ENCODE data around the gene PTH1R. TPM values are rescaled to one million over a fixed set of nuclear protein-coding genes. Genes with fewer than 3 reads are reported as not detected.

Gene PTH1R
- total and polyA plus RNA-seq, 4 donors = 11.2 to 29.7 (median 19.9) TPM

DNA sequence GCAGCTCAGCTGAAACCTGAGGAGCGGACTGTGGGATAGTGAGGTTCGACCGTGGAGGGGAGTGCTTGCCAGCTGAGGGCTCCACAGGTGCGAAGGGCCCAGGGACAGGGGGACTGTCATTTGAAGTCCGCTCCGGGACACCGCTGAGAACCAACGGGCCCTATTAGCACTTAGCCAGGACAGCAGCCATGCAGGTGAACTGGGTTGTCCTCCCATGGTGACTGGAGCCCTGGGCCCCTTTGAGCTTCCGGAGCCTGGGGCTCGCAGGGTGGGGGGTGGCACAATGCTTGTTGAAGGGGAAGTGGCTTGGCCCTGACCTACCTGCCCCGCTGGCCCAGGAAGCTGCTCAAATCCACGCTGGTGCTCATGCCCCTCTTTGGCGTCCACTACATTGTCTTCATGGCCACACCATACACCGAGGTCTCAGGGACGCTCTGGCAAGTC lies 24.7 kb downstream of the PTH1R start:
- no peak for DNase-seq
- peaks cover 0 to 6% (median 0%) of the 10 kb centered on the region in 4 donors for H3K36me3 ChIP-seq (ENCODE audit: control insufficient read depth in 4 of 4, insufficient read depth in 4 of 4, low read length in 4 of 4)
- H3K27me3 ChIP-seq (ENCODE audit: control insufficient read depth in 3 of 3, insufficient read depth in 3 of 3, low read length in 2 of 3) = peaks cover 0 to 4% (median 0%) of the 10 kb centered on the region in 3 donors
- ATAC-seq (ENCODE audit: insufficient read depth, low FRiP score) = no peak
- H3K27ac ChIP-seq (ENCODE audit: low read depth in 1 of 2, low read length in 1 of 2) = no peak overlapping the region
- TF ChIP-seq, protein P1, sequence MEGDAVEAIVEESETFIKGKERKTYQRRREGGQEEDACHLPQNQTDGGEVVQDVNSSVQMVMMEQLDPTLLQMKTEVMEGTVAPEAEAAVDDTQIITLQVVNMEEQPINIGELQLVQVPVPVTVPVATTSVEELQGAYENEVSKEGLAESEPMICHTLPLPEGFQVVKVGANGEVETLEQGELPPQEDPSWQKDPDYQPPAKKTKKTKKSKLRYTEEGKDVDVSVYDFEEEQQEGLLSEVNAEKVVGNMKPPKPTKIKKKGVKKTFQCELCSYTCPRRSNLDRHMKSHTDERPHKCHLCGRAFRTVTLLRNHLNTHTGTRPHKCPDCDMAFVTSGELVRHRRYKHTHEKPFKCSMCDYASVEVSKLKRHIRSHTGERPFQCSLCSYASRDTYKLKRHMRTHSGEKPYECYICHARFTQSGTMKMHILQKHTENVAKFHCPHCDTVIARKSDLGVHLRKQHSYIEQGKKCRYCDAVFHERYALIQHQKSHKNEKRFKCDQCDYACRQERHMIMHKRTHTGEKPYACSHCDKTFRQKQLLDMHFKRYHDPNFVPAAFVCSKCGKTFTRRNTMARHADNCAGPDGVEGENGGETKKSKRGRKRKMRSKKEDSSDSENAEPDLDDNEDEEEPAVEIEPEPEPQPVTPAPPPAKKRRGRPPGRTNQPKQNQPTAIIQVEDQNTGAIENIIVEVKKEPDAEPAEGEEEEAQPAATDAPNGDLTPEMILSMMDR (IDR thresholded peaks at IDR 0.05; ENCODE audit: control extremely low read depth, extremely low read depth) = no peak
- WGBS, 2 donors = 90 to 92% methylated on average over 15 of the region's 15 CpGs
- H3K4me3 ChIP-seq = no peak overlapping the region
- H3K9ac ChIP-seq (ENCODE audit: insufficient read depth in 1 of 2, low read length in 2 of 2) = no peak overlapping the region
- H3K9me3 ChIP-seq (ENCODE audit: control insufficient read depth in 4 of 4, insufficient read depth in 3 of 4, low read length in 3 of 4) = no peaks in the 10 kb centered on the region
- peaks cover 0 to 16% (median 9%) of the 10 kb centered on the region in 5 donors for H3K4me1 ChIP-seq (ENCODE audit: control insufficient read depth in 5 of 5, insufficient read depth in 5 of 5, low read length in 5 of 5)

DNA sequence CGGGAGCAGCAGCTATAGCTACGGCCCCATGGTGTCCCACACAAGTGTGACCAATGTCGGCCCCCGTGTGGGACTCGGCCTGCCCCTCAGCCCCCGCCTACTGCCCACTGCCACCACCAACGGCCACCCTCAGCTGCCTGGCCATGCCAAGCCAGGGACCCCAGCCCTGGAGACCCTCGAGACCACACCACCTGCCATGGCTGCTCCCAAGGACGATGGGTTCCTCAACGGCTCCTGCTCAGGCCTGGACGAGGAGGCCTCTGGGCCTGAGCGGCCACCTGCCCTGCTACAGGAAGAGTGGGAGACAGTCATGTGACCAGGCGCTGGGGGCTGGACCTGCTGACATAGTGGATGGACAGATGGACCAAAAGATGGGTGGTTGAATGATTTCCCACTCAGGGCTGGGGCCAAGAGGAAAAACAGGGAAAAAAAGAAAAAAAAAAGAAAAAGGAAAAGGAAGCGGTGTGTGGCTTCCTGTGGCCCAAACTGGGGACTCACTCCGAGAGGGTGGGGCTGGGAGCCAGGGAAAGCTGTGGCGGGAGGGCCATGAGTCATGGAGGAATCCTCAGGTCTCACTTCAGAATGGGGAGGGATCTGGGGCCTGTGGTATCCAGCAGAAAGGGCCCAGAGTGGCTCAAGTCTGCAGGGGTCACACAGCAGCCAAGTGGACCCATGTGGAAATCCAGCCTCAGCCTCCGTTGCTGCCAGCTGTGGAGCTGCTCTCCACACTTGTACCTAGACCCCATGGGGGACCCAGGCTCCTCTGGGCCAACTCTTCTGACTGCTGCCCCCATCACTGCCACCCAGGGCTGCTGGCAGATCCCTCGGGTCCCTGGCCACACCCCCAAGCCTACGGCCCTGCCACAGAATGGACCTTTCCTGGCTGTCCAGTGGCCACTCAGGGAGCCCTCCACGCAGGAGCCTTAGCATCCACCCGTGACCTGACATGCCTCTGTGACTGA lies 26.1 kb downstream of the PTH1R start:
- H3K9me3 ChIP-seq (ENCODE audit: control insufficient read depth in 4 of 4, insufficient read depth in 3 of 4, low read length in 3 of 4) = no peaks in the 10 kb centered on the region
- no peak overlapping the region for H3K4me3 ChIP-seq
- no peak overlapping the region for H3K27ac ChIP-seq (ENCODE audit: low read depth in 1 of 2, low read length in 1 of 2)
- no peak overlapping the region for H3K9ac ChIP-seq (ENCODE audit: insufficient read depth in 1 of 2, low read length in 2 of 2)
- DNase-seq (no peak), ATAC-seq (ENCODE audit: insufficient read depth, low FRiP score) (no peak)
- peaks cover 0 to 21% (median 8%) of the 10 kb centered on the region in 5 donors for H3K4me1 ChIP-seq (ENCODE audit: control insufficient read depth in 5 of 5, insufficient read depth in 5 of 5, low read length in 5 of 5)
- TF ChIP-seq, protein P1 (IDR thresholded peaks at IDR 0.05; ENCODE audit: control extremely low read depth, extremely low read depth) = no peak
- H3K36me3 ChIP-seq (ENCODE audit: control insufficient read depth in 4 of 4, insufficient read depth in 4 of 4, low read length in 4 of 4) = peaks cover 0 to 6% (median 0%) of the 10 kb centered on the region in 4 donors
- peaks cover 0 to 2% (median 0%) of the 10 kb centered on the region in 3 donors for H3K27me3 ChIP-seq (ENCODE audit: control insufficient read depth in 3 of 3, insufficient read depth in 3 of 3, low read length in 2 of 3)
- 71 to 76% methylated on average over 21 of the region's 21 CpGs for WGBS, 2 donors

DNA sequence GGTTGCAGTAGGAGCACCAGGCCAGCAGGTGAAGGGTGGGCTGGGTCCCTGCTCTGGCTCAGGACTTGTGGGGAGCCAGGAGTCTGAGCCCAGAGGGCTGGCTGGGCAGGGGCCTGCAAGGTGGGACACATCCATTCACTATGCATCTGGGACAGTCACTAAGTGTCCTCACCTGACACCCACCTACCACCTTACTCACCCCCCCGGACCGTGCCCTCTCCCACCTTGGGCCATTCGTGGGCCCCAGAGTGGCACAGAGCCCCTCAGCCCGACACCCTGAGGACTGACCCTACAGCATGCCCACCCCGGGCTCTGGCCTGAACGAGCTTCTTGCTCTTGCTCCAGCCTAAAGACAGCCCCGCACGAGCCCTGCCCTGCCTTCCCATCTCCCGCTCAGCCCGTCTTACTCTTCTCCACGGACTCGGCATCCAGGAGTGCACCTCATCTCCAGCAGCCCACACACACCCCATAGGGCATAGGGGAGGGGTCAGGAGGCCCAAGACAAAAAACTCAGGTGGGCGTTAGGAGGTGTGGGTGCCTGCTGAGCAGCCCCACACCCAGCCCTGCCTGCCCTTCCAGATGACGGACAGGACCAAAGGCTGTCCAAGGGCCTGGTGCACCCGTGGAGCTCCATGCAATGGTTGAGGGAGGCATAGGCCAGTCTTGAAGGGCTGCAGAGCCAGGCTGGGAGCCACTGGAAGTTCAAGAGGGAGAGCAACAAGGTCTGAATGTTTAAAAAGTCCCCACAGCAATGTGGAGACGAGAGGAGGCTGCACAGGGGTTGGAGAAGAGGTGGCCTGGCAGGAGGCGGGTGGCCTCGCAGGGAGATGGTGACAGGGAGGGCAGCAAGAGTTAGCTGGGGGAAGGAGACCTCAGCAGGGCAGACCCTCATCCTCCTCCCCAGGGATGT lies 27.0 kb downstream of the PTH1R start:
- DNase-seq (no peak), ATAC-seq (ENCODE audit: insufficient read depth, low FRiP score) (no peak)
- no peaks in the 10 kb centered on the region for H3K9me3 ChIP-seq (ENCODE audit: control insufficient read depth in 4 of 4, insufficient read depth in 3 of 4, low read length in 3 of 4)
- H3K27me3 ChIP-seq (ENCODE audit: control insufficient read depth in 3 of 3, insufficient read depth in 3 of 3, low read length in 2 of 3) = peaks cover 0 to 2% (median 0%) of the 10 kb centered on the region in 3 donors
- WGBS, 2 donors = 87 to 95% methylated on average over 18 of the region's 18 CpGs
- H3K36me3 ChIP-seq (ENCODE audit: control insufficient read depth in 4 of 4, insufficient read depth in 4 of 4, low read length in 4 of 4) = peaks cover 0 to 6% (median 0%) of the 10 kb centered on the region in 4 donors
- TF ChIP-seq, protein P1 (IDR thresholded peaks at IDR 0.05; ENCODE audit: control extremely low read depth, extremely low read depth) = no peak
- no peak overlapping the region for H3K4me3 ChIP-seq
- no peak overlapping the region for H3K27ac ChIP-seq (ENCODE audit: low read depth in 1 of 2, low read length in 1 of 2)
- H3K4me1 ChIP-seq (ENCODE audit: control insufficient read depth in 5 of 5, insufficient read depth in 5 of 5, low read length in 5 of 5) = peaks cover 0 to 21% (median 13%) of the 10 kb centered on the region in 5 donors
- no peak overlapping the region for H3K9ac ChIP-seq (ENCODE audit: insufficient read depth in 1 of 2, low read length in 2 of 2)
